HG03103 (cell line): Measurements from ENCODE around the gene IL31.

Experiments
- ATAC-seq: cut with Tn5 transposase; IDR thresholded peaks from one replicate; pipeline ENCODE4 v1.9.1; 2021; ENCODE audit warnings: low read depth; ENCODE audit not compliant: unreplicated experiment

The IL31 gene

DNA sequence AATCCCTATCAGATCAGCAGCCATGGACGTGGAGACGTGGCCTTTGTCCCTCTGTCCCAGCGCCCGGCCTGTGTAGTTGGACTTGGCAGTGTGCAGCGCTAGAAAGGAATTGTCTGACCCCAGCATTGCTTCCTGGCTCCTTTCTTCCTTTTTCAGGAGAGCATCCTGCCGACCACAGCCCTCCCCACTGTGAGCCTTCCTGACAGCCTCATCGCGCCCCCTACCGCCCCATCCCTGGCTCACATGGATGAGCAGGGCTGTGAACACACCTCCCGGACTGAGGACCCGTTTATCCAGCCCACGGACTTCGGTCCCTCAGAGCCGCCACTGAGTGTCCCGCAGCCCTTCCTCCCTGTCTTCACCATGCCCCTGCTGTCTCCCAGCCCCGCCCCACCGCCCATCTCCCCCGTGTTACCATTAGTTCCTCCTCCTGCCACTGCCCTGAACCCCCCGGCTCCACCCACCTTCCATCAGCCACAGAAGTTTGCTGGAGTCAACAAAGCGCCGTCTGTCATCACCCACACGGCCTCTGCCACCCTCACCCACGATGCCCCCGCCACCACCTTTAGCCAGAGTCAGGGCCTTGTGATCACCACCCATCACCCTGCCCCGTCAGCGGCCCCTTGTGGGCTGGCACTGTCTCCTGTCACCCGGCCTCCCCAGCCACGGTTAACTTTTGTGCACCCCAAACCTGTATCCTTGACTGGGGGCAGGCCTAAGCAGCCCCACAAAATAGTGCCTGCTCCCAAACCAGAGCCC, 40.6 kb downstream of the IL31 start:
- no peak for ATAC-seq

DNA sequence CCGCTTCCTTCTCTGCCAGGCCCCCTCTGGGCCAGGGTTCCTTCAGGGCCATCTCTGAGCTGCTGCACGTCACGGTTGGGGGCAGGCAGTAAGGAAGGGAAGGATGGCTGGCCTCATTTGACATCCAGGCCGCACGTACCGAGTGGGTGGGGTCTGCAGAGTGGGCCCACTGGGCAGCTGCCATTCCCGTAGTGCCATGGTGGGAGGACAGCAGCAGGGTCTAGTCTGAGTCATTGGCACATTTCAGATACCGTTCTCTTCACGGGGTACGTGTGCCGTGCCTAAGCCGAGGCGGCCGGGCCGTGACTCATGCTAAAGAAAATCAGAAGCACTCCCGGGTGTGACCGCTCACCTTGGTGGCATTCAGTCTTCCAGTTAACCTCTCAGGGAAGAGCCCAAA, 43.9 kb downstream of the IL31 start:
- no peak for ATAC-seq

DNA sequence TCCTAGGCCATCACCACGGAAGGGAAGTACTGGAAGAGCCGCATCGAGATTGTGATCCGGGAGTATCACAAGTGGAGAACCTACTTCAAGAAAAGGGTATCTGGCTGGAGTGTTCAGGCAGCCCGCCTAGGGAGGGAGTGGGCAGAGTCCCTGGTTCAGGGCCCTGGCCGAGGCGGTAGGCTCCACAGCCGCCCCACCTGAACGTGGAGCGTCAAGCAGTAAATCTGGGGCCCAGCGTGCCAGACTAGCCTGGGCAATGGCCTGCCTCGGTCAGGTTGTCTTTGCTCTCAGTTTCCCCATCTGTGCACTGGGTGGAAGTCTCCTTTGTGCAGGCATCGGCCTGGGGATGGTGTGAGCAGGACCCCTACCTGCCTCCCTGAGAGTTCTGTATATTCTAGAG, 44.9 kb downstream of the IL31 start:
- no peak for ATAC-seq

DNA sequence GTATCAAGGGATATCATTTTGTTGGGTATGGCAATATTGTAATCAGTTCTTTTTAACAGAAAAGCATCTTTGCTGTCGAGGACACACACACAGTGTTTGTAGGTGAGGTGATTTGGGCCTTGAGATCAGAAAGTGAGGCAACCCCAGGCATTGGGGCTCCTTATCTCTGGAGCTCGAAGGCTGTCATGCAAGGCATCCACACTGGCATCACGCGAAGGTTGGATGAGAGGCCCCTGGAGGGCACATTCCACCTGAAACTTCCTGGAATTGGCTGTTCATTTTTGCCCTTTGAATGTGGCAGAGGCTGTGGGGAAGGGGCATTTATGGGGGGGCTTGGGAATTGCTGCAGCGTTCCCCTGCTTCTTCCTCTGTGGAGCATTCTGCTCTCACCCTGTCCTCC, 45.5 kb downstream of the IL31 start:
- ATAC-seq, result no peak

DNA sequence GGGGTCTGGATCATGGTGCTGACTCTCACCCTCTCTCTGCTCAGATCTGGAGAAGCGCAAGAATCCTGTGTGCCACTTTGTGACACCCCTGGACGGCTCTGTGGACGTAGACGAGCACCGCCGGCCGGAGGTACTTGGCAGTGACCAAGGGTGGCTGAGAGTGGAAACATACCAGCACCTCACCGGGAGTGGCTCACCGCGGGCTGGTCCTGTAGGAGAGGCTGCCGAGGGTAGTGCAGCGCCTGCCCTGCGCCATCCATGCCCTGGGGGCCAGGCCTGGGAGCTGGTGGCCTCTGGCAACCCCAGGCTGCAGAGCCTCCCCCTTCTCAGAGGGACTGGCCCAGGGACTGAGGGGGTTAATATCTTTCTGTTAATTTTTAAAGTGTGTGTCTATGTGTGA, 46.2 kb downstream of the IL31 start:
- no peak for ATAC-seq

DNA sequence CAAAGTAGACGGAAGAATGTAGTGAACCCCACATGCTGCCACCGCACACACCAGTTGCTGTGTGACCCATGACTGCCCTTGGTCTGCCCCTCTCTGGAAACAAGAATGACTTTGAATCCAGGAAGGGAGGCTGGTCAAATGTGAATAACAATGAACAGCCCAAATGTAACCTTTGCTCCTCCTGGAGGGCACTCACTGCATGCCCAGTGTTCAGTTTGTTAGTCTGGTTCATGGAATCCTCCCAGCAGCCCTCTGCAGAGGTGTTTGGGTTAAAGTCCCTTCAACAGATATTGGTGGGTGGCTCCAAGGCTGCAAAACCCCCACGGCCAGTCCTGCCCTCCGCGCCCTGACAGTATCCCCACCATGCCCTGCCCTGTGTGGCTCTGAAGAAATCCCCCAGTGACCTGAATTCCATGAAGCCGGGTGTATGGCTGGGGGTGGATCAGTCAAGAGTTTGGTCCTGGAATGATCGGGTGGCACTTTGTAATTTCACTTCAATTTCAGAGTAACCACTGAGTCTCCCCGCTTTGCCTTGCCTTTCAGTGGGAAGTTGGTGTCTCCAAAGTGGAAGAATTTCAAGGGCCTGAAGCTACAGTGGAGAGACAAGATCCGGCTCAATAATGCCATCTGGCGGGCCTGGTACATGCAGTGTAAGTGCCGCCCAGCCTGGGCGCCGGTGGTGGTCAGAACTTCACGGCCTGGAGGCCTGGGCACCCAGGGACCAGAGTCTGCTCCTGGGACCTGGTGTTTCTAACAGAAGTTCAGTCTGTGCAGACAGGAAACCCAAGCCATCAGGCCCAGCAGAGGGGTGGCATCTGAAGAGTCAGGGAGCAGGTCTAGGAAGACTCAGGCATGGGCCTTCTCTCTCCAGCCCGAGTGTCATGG, 47.1 kb downstream of the IL31 start:
- no peak for ATAC-seq

DNA sequence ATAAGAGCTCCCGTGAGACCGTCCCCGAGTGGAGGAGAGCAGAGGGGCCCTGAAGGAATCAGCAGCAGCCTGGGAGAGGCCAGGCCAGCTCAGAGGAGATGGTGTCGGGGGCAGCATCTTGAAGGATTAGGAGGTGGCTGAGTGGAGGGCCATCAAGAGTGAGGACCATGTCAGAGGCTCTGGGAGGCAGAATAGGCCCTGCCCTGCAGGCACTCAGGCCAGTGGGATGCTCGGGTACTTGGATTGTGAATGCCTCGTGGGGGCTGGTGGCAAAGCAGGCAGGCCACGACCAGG, 47.7 kb downstream of the IL31 start:
- ATAC-seq, result no peak

DNA sequence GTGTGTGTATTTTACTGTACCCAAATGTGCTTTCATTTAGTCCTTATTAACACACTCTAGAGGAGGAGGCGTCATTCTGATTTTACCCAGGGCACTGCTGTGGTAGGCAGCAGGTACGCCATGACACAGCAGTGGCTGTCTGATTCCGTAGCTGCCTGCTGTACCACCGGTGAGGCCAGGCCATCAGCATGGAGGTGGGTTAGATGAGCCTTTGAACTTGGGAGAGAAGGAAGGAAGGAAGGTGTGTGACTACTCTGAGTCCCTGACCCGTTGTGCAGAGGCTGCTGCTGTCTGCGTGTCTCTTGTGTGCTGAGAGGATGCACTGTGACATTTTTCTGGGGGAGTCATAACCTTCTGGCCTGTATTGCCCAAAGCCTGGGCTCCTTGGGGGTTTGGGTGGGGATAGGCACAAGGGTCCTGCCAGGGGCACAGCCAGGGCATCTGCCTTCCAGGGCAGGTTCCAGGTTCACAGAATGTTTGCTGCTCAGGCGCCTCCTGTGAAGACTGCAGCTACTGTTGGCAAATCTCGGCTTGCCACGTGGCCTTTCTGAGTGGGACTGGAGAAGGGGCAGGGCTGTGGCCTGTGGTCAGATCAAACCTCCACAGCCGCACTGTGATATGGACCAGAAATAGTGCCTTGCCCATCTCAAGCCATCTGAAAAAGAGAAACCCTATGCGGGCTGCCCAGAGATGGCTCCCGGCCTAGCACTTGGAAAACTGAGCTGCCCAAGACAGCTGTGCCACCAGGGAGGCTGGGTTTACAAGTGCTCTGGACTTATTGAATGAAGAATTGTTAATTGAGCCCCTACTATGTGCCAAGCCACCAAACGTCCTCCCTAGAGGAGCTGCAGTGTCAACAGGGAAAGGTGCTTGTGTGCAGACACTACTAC, 48.3 kb downstream of the IL31 start:
- no peak for ATAC-seq

DNA sequence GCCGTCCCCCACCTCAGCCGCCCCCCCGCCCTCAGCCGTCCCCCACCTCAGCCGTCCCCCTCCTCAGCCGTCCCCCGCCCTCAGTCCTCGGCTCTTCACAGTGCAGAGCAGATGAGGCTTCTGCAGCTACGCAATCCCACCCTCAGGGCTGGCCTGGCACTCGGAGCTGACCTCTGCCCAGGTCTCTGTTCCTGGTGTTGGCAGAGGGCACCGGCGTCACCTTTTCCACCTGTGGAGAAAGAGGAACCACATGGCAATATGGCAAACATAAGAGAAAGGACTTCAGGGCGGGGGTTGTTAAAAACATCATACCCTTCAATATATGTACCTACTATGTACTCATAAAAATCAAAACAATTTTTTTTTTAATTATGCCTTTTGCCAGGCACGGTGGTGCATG, 49.7 kb downstream of the IL31 start:
- no peak for ATAC-seq

DNA sequence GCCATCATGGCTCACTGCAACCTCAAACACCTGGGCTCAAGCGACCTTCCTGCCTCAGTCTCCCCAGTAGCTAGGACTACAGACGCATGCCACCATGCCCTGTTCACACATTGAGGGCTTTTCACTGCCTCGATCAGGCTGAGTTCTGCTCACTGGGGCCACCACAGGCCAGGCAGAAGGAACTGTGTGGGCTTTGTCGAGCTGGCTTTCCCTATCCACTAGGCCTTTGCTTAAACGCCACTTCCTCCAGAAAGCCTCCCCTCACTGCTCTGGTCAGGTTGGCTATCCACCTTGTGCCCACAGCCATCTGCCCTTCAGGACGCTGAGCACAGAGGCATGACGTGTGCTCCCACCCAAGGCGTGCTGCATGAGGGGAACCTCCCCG, 50.3 kb downstream of the IL31 start:
- ATAC-seq, result no peak

DNA sequence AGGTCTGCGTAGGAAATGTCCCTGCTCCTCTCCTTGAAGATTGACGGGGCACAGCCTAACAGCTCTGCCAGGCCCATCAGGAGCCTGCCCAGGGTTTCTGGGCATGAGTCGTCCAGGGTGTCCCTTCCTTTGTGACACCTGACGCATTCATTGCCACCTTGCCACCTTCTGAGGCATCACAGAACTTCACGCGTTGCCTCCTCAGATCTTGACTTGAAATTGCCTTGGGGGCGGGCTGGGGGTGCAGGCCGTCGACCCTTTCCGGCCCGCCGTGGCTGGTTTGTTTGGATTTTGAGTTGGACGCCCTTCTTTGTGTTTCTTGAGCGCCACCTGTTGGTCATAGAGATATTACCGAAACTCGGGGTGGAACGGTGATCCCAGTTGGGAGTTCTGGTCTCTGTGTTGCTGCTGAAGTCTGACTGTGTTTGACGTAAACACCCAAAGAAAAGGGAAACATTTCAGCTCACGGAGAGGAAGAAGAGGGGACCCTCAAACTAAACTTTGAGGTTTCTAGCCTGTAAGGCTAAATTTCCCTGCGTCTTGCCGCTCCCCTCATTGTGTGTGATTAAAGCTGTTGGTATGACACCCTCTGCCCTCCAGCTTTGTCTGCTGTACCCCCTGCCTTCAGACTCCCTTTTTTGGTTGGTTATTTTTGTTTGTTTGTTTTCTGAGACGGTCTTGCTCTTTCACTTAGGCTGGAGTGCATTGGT, 50.8 kb downstream of the IL31 start:
- ATAC-seq, result no peak
